Tibial nerve (tissue), 4 donors: Measurements from ENCODE around the gene ZNF618. TPM values are rescaled to one million over a fixed set of nuclear protein-coding genes. Genes with fewer than 3 reads are reported as not detected.

Experiments used
- DNase-seq, 2 donors: peaks; one replicate each; pipeline ENCODE4 v3.0.0-alpha.2; 2019; ENCODE audit warnings: low spot score in 2 of 2
- H3K27ac ChIP-seq, 4 donors: fragments of 200-600 bp; sonication (generic) in 3 of 4; one replicate each; pipeline ENCODE4 v1.5.1; 2017 to 2019; ENCODE audit warnings: mild to moderate bottlenecking in 1 of 4
- H3K27me3 ChIP-seq, 2 donors: fragments of 200-600 bp; sonication (generic) in 1 of 2; one replicate each; pipeline versions ENCODE4 v1.5.1 to v1.6.0; 2017 to 2019
- H3K36me3 ChIP-seq, 3 donors: fragments of 200-600 bp; sonication (generic); one replicate each; pipeline ENCODE4 v1.5.1; 2018 to 2019
- H3K4me1 ChIP-seq, 4 donors: fragments of 200-600 bp; sonication (generic) in 3 of 4; one replicate each; pipeline ENCODE4 v1.5.1; 2017 to 2019
- H3K4me3 ChIP-seq, 4 donors: fragments of 200-600 bp; sonication (generic) in 3 of 4; one replicate each; pipeline ENCODE4 v1.5.1; 2017 to 2019; ENCODE audit warnings: mild to moderate bottlenecking in 1 of 4, moderate library complexity in 1 of 4
- H3K9me3 ChIP-seq, 4 donors: fragments of 200-600 bp; sonication (generic) in 3 of 4; one replicate each; pipeline ENCODE4 v1.5.1; 2017 to 2019
- EP300 ChIP-seq, 2 donors: sonication (generic); formaldehyde crosslinking; IDR thresholded peaks; one replicate each; pipeline ENCODE4 v1.6.1; 2017; ENCODE audit warnings: antibody characterized with exemption in 2 of 2, mild to moderate bottlenecking in 1 of 2
- POLR2A ChIP-seq, 2 donors: fragments of 450-650 bp; IDR thresholded peaks; one replicate each; pipeline ENCODE4 v1.6.1; 2017; ENCODE audit warnings: antibody characterized with exemption in 2 of 2, mild to moderate bottlenecking in 2 of 2, moderate library complexity in 2 of 2
- WGBS, 2 donors: methylation state at CpG; one replicate each; pipeline ENCODE4 v1.1.5; 2018; 5-methylcytosine and 5-hydroxymethylcytosine counted together
- total RNA-seq, 4 donors: library from RNA; depleted of rRNA; stranded (reverse); fragments of >200 nt; gene quantifications; one replicate each; pipeline ENCODE4 v1.1.0, GENCODE V29; 2016
- TF ChIP-seq, protein P1 (sequence below), 5 experiments: fragments of 200-600 bp in 3 of 5; fragments of 450-650 bp in 2 of 5; sonication (generic) in 3 of 5; IDR thresholded peaks; one replicate each; pipeline ENCODE4 v1.5.1; 2016 to 2019; ENCODE audit warnings: antibody characterized with exemption in 5 of 5, mild to moderate bottlenecking in 3 of 5, moderate library complexity in 2 of 5

Gene ZNF618
- total RNA-seq, 4 donors from 2014 or later: 7.3 to 11.6 (median 9.0) TPM

DNA sequence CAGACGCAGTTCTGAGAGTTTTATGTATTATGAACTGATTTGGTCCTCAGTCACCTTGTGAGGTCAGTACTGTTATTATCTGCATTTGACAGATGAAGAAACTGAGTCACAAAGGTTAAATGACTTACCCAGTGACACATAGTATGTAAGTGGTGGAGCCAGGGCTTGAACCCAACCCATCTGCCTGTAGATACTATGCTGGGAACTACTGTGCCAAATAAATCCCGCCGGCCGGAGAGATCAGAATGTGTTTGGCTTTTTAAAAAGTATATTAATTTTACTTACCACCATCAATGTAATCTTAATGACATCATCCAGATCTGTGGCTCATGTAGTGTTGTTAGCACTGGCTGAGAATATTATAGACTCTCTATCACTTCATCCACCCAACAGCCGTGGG is 80.8 kb downstream of the ZNF618 start:
- no peak for DNase-seq
- H3K27ac ChIP-seq: no peak overlapping the region
- H3K4me3 ChIP-seq: no peak overlapping the region
- no peak for TF ChIP-seq EP300 (IDR thresholded peaks at IDR 0.05)
- TF ChIP-seq, protein P1, sequence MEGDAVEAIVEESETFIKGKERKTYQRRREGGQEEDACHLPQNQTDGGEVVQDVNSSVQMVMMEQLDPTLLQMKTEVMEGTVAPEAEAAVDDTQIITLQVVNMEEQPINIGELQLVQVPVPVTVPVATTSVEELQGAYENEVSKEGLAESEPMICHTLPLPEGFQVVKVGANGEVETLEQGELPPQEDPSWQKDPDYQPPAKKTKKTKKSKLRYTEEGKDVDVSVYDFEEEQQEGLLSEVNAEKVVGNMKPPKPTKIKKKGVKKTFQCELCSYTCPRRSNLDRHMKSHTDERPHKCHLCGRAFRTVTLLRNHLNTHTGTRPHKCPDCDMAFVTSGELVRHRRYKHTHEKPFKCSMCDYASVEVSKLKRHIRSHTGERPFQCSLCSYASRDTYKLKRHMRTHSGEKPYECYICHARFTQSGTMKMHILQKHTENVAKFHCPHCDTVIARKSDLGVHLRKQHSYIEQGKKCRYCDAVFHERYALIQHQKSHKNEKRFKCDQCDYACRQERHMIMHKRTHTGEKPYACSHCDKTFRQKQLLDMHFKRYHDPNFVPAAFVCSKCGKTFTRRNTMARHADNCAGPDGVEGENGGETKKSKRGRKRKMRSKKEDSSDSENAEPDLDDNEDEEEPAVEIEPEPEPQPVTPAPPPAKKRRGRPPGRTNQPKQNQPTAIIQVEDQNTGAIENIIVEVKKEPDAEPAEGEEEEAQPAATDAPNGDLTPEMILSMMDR (IDR thresholded peaks at IDR 0.05): no peak
- no peak for TF ChIP-seq POLR2A (IDR thresholded peaks at IDR 0.05)
- H3K36me3 ChIP-seq: no peaks in the 10 kb centered on the region
- H3K9me3 ChIP-seq: no peaks in the 10 kb centered on the region
- H3K27me3 ChIP-seq: no peaks in the 10 kb centered on the region
- peaks cover 0 to 32% (median 5%) of the 10 kb centered on the region in 4 donors for H3K4me1 ChIP-seq
- WGBS, 2 donors: 87 to 91% methylated on average over 5 of the region's 5 CpGs

DNA sequence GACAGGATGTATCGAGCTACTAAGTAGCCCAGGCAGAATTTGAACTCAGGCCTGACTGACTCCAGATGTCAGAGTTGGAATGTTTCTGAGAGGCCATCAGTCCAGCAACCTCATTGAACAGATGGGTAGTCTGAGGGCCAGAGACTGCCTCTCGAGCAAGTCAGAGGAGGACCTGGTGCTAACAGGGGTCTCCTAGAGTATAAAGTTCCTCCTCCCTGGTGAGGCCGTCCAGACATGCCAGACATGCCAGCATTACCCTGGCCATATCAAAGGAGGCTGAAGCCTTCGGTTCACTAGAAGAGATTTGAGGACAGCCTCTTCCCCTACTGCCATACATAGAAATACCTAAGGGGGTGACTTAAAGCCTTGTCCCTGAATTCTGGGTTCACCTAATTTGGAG is 81.2 kb downstream of the ZNF618 start:
- 60 to 65% methylated on average over 4 of the region's 4 CpGs for WGBS, 2 donors
- Histone ChIP-seq H3K27ac (peak overlapping the region in 1 of 4 donors; percentile 7), H3K9me3 (no peaks in the 10 kb centered on the region), H3K27me3 (no peaks in the 10 kb centered on the region), H3K36me3 (no peaks in the 10 kb centered on the region), H3K4me1 (peaks cover 0 to 32% (median 5%) of the 10 kb centered on the region in 4 donors), H3K4me3 (no peak overlapping the region)
- DNase-seq: no peak
- TF ChIP-seq POLR2A (IDR thresholded peaks at IDR 0.05) (no peak), EP300 (IDR thresholded peaks at IDR 0.05) (no peak)
- TF ChIP-seq, protein P1 (IDR thresholded peaks at IDR 0.05): no peak

DNA sequence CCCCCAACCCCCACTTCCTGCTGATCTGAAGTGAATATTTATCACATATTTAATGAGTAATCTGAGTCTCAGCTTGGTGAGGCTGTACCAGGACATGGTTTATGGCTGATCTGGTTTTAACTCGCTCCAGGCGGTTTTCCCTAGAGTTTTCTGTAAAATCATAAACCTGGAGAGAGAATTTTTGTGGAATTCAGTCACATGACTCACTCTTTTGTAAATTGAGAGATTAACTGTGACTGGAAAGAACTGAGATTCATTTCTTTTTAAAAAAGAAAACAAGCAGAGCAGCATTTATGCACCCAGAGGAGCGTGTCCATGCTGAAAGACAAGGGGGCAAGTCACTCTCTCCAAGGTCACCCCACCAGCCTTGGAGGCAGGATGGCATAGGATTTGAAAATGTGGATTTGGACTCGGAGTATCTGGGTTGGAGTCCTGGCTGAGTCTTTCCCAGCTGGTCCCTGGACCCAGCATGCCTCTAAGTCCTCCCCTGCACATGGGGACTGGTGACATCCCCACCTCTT is 81.8 kb downstream of the ZNF618 start:
- no peaks in the 10 kb centered on the region for H3K9me3 ChIP-seq
- no peak for DNase-seq

GRCh38 chr9:113958556-113958955 is 82.4 kb downstream of the ZNF618 start:
- no peak overlapping the region for H3K4me3 ChIP-seq
- no peaks in the 10 kb centered on the region for H3K27me3 ChIP-seq
- H3K4me1 ChIP-seq: peaks cover 0 to 35% (median 7%) of the 10 kb centered on the region in 4 donors
- H3K9me3 ChIP-seq: no peaks in the 10 kb centered on the region
- H3K36me3 ChIP-seq: no peaks in the 10 kb centered on the region
- TF ChIP-seq, protein P1 (IDR thresholded peaks at IDR 0.05): no peak
- no peak for TF ChIP-seq POLR2A (IDR thresholded peaks at IDR 0.05)
- TF ChIP-seq EP300 (IDR thresholded peaks at IDR 0.05): no peak
- no peak overlapping the region for H3K27ac ChIP-seq
- WGBS, 2 donors: 91 to 95% methylated on average over 6 of the region's 6 CpGs
- no peak for DNase-seq

More for the DNA sequence above, 81.8 kb downstream of the ZNF618 start:
- H3K27ac ChIP-seq: peak overlapping the region in 2 of 4 donors; percentile 7 to 8
- no peaks in the 10 kb centered on the region for H3K27me3 ChIP-seq
- peaks cover 0 to 32% (median 5%) of the 10 kb centered on the region in 4 donors for H3K4me1 ChIP-seq
- no peak overlapping the region for H3K4me3 ChIP-seq
- TF ChIP-seq EP300 (IDR thresholded peaks at IDR 0.05): no peak
- TF ChIP-seq, protein P1 (IDR thresholded peaks at IDR 0.05): no peak
- TF ChIP-seq POLR2A (IDR thresholded peaks at IDR 0.05): no peak
- WGBS, 2 donors: 60 to 62% methylated on average over 4 of the region's 4 CpGs
- no peaks in the 10 kb centered on the region for H3K36me3 ChIP-seq

GRCh38 chr9:113960768-113961167 is 84.7 kb downstream of the ZNF618 start:
- no peaks in the 10 kb centered on the region for H3K9me3 ChIP-seq
- no peak overlapping the region for H3K27ac ChIP-seq
- no peak for TF ChIP-seq EP300 (IDR thresholded peaks at IDR 0.05)
- DNase-seq: no peak
- H3K4me3 ChIP-seq: no peak overlapping the region
- no peaks in the 10 kb centered on the region for H3K27me3 ChIP-seq
- no peaks in the 10 kb centered on the region for H3K36me3 ChIP-seq
- H3K4me1 ChIP-seq: peaks cover 0 to 33% (median 15%) of the 10 kb centered on the region in 4 donors
- 95 to 98% methylated on average over 6 of the region's 6 CpGs for WGBS, 2 donors
